ENCODE results near the gene UVRAG.
A peak's percentile ranks its signal among the peaks of the same experiment; 100 is the strongest.
"Not testable (repeated sequence)": the region's sequence is repeated elsewhere in the genome, so short reads cannot be mapped to it uniquely, and the experiment has no call there.

The UVRAG gene

DNA sequence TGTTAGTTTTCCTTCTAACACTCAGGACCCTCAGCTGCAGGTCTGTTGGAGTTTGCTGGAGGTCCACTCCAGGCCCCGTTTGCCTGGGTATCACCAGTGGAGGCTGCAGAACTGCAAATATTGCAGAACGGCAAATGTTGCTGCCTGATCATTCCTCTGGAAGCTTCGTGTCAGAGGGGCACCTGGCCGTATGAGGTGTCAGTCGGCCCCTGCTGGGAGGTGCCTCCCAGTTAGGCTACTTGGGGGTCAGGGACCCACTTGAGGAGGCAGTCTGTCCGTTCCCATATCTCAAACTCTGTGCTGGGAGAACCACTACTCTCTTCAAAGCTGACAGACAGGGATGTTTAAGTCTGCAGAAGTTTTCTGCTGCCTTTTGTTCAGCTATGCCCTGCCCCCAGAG, 164.1 kb downstream of the UVRAG start:
- not testable (repeated sequence) for DNase-seq

DNA sequence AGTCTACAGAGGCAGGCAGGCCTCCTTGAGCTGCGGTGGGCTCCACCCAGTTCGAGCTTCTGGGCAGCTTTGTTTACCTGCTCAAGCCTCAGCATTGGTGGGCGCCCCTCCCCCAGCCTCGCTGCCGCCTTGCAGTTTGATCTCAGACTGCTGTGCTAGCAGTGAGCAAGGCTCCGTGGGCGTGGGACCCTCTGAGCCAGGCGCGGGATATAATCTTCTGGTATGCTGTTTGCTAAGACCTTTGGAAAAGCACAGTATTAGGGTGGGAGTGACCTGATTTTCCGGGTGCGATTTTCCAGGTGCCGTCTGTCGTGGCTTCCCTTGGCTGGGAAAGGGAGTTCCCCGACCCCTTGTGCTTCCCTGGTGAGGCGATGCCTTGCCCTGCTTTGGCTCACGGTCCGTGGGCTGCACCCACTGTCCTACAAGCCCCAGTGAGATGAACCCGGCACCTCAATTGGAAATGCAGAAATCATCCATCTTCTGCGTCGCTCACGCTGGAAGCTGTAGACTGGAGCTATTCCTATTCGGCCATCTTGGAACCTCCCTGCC, 164.5 kb downstream of the UVRAG start:
- not testable (repeated sequence) for DNase-seq

- no peak for DNase-seq
Measured at GRCh38 chr11:75980031-75980430, 165.0 kb downstream of the UVRAG start.

GRCh38 chr11:75981546-75981945, 166.5 kb downstream of the UVRAG start:
- no peak for DNase-seq

- DNase-seq, result no peak
Measured at GRCh38 chr11:75982309-75982708, 167.3 kb downstream of the UVRAG start.

GRCh38 chr11:75986966-75987365, 172.0 kb downstream of the UVRAG start:
- peak; percentile 30 for DNase-seq

DNA sequence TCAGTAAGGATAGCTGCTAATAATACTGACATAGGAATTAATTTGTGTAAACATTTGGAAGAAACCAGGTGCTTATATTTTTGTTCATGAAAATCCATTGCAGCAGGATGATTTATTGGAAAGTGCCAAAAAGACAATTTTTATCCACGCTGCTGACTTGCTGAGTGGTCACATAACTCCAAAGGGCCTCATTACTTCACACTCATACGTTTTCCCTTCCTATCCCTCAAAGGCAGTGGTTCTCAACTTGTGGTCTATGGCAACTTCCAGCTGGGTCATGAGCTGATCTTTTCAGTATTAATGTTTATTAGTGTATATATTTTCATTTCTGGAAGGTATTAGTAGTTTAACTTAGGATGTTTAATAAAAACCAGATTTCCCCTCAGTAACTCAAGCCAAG, 178.1 kb downstream of the UVRAG start:
- DNase-seq, result no peak

DNA sequence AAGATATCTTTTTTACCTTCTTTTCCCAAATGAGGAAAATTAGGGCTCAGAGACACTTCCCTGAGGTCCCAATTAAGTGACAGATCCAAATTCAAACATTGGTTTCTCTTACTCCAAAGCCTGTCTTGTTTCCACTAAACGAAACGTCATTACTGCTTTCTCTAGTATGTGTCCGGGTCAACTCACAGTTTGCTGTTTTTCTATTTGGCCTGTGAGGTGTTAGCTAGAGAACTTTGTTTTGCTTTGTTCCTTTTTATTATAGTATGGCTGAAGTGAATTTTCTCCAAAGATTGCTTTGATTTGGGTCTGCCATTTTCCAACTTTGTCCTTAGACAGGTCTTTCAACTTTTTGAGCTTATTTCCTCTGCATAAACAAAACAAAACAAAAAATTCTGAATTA, 179.6 kb downstream of the UVRAG start:
- no peak for DNase-seq

DNA sequence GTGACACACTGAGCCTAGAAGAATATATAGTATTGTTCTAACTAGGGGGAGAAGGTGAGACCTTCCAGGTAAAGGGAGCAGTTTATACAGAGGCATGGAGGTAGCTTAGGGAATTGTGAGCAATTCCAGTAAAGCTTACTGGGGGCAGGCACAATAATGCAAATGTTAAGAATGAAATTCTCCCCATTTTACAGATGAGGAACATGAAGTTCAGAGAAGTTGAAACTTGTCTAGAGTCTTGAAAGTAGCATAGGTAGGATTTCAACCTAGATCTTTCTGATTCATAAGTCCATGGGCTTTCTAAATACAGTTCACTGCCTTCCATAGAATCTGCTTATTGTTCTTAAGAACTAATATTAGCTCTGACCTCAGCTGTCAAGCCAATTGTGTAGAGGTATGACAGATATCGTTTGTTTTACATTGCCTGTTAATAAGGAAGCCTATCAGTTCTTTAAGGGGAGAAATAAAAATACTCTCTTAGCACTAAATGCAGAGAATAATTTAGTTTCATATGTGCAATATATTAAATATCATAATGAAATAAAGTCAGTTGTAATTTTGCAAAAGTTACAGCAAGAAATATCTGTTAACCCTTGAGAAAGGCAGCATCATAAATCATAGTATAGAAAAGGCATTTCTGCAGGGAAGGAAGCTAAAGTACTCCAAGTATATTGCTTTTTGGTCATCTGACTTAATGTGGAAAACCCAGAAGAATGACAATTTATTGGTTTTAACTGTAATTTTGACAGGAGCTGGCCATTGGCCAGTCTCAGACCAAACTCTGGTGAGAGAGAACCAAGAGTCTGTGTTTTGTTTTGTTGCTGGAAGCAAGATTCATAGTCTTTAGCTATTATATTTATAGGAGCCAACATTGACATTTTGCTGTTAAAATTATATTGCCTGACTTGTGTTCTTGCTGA, 181.8 kb downstream of the UVRAG start:
- no peak for DNase-seq

DNA sequence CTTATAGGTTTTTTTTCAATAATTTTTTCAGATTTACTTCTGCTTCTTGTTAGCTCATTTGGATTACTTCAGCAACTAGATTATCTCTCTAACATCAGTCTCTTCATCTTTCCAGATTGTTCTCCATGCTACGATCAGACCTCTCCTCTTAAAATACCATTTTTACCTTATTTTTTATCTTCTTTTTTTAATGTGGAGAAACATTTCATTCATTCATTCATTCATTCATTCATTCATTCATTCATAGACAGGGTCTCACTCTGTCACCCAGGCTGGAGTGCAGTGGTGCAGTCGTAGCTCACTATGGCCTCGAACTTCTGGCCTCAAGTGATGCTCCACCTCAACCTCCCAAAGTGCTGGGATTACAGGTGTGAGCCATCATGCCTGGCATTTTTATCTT, 189.4 kb downstream of the UVRAG start:
- DNase-seq, result no peak

GRCh38 chr11:76005756-76006155, 190.7 kb downstream of the UVRAG start:
- DNase-seq, result no peak

GRCh38 chr11:76007166-76007565, 192.2 kb downstream of the UVRAG start:
- no peak for DNase-seq

- DNase-seq, result no peak
Measured at GRCh38 chr11:76008474-76008873, 193.5 kb downstream of the UVRAG start.

- DNase-seq, result no peak
Measured at GRCh38 chr11:76010051-76010450, 195.0 kb downstream of the UVRAG start.

GRCh38 chr11:76013526-76013925, 198.5 kb downstream of the UVRAG start:
- DNase-seq, result no peak

DNA sequence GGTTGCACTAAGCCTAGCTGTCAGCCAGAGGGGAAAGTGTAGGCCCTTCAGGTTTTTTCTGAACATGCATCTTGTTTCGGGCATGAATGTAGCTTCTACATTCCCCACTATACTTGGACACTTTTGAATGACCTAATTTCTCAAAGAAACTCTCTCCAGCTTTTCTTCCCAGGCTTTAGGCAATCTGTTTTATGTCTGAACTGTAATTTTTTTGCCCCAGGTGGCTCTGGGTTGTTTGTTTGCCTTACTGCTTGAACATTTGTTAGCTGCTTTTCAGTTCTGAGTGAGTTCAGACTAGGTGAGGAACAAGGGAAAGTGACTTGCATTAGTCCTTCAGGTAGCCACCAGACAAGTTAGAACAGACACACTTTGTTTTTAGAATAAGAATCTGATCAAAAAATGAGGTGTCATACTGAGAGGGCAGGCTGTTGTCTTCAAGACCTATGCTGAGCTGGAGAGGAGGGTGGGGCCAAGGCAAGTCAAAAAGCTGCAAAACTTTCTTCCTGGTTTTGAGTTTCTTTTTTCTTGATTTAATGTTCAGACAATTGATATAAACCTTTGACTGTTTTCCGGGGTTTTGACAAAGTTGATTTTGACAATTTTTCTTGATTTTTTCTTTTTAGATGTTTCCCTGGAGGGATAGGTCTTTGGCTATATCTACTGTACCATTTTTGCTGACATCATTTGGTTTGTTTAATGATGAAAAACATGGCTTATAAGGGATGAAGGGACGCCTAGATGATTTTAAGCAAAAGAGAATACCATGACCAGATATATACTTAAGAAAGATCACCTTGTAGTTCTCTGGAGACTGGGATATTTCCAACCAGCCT, 208.4 kb downstream of the UVRAG start:
- DNase-seq, result no peak

DNA sequence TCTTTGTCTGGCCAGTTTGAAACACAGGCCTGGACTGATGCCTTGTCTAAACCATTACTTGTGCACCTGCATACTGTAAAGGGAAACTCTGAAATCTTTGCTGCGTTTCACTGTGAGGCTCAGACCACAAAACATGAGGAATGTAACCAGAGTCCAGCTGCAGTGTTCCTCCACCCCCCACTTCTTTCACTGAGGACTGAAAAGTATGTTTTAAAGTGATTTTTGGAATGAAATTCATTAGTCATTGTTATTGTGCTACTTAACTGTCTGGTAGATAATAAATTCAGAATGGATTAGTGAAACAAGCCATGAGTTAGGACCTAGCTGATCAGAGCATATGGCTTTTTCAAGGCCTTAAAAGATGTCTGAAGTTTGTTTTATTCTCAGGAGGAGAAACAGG, 210.1 kb downstream of the UVRAG start:
- no peak for DNase-seq

DNA sequence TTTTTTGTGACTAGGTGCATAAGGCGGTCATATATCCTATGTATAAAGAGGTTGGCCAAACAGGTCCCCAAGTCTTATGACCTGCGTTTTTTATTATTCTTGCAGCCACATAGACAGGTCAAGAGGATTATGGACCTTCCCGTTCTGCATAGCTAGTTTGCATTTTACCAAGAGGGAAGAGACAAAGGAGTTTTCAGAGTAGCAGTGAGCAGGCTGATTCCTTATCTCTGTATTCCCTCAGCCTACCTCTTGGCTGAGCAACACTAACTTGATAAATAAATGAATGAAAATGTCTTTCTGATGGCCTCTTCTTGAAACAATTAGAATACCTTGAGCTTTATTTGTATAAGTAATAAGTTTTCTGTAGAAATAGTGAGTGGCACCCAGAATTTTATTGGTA, 210.8 kb downstream of the UVRAG start:
- DNase-seq, result no peak

GRCh38 chr11:76026281-76026680, 211.3 kb downstream of the UVRAG start:
- DNase-seq, result no peak

- no peak for DNase-seq
Measured at GRCh38 chr11:76026862-76027261, 211.9 kb downstream of the UVRAG start.

DNA sequence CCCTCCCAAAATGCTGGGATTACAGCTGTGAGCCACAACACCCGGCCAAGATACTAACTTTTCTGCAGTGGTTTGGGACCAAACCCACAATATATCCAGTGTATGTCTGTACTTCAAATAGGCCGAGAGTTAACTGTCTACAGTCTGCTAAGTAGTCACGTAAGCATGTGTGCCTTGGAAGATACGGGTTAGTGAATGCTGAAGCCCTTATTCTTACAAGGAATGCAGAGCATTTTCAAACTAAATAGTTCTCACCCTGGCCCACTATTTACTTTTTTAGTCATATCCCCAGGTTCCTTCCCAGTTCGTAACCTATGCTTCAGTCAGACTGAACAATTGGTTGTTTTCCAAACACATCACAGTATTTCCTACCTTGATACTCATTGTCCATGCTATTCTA, 215.3 kb downstream of the UVRAG start:
- no peak for DNase-seq

DNA sequence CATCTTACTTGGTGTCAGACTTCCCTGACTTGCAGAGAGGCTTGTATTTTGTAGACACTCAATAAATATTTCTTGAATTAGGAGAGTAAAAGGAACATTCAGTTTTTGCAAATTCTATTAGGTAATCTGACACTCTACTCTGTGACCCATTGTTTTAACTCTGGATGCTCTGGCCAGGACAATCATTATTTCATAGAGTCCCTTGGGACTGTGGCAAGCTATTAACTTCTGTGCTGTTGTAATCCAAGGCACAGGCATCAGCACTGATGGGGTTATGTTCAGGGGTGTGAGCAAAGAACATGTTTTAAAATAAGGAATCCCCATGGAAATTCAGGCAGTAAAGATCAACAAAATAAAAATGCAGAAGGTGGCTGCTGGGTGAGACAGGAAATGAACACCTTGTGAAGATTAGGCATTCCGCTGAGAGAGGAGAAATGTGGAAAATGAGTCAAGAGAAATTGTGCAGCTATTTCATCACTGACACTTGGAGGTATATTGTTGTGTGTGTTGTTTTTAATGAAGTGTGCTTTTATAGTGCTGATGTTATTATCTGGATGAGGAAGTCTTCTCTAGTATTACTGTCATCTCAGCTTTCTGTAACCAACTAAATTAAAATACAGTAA, 216.1 kb downstream of the UVRAG start:
- DNase-seq, result no peak

GRCh38 chr11:76033699-76034098, 218.7 kb downstream of the UVRAG start:
- DNase-seq, result no peak
